Measurements from ENCODE around the gene CXXC5.
"Not testable (repeated sequence)": the region's sequence is repeated elsewhere in the genome, so short reads cannot be mapped to it uniquely, and the experiment has no call there.

CXXC5 gene

GRCh38 chr5:139713898-139714297, 65.7 kb downstream of the CXXC5 start:
- DNase-seq, result not testable (repeated sequence)

DNA sequence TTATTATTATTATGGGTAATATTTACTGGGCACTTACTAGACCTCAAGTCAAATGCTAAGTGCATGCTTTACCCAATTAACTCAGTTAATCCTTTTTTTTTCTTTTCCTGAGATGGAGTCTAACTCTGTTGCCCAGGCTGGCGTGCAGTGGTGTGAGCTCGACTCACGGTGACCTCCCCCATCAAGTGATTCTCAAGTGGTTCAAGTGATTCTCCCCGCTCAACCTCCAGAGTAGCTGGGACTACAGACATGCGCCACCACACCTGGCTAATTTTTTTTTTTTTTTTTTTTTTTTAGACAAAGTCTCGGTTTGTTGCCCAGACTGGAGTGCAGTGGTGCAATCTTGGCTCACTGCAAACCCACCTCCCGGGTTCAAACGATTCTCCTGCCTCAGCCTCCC, 69.1 kb downstream of the CXXC5 start:
- DNase-seq, result no peak

GRCh38 chr5:139718403-139718802, 70.3 kb downstream of the CXXC5 start:
- DNase-seq, result not testable (repeated sequence)

- DNase-seq, result not testable (repeated sequence)
These were observed 71.8 kb downstream of the CXXC5 start for GRCh38 chr5:139719970-139720369.

- DNase-seq, result no peak
These were observed 75.9 kb downstream of the CXXC5 start for GRCh38 chr5:139723986-139724587.

DNA sequence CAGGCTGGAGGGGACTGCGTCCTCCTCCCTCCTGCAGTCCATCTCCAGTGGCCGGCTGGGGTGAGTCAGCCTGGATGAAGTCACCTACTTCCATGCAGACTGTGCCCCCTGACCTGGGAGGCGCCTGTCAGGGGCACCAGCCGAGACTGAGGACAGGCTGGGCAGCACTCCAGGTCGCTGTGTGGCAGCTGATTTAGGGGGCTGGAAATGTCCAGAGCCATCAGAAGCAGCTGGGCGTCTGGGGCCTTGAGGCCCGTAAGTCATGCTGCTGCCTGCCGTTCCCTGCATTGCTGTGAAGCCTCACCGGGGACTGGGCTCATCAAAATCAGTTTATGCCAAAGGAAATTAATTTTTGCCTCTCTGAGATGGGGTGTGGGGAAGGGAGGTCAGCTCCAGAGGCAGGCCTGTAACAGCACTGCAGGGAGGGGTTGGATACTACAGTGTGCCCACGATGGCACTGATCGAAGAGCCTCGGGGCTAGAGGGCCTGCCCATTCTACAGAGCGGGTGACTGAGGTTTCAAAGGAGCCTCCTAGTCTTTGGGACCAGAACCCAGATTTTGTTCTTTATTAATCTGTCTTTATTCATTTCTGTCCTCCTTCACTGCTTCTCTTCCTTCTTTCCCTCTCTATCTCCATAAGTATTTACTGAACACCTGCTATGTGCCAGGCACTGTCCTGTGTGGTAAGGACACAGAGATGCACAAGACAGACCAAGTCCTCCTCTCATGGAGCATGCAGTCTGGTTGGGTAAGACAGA, 77.1 kb downstream of the CXXC5 start:
- no peak for DNase-seq

- no peak for DNase-seq
These were observed 78.1 kb downstream of the CXXC5 start for GRCh38 chr5:139726248-139726647.

DNA sequence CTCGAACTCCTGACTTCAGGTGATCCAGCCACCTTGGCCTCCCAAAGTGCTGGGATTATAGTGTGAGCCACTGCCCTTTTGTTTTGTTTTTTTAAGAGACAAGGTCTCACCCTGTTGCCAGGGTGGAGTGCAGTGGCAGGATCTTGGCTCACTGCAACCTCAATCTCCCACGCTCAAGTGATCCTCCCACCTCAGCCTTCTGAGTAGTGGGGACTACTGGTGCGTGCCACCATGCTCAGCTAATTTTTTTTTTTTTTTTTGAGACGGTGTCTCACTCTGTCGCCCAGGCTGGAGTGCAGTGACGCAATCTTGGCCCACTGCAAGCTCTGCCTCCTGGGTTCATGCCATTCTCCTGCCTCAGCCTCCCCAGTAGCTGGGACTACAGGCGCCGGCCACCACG, 79.5 kb downstream of the CXXC5 start:
- not testable (repeated sequence) for DNase-seq

- no peak for DNase-seq
These were observed 83.1 kb downstream of the CXXC5 start for GRCh38 chr5:139731281-139731680.

DNA sequence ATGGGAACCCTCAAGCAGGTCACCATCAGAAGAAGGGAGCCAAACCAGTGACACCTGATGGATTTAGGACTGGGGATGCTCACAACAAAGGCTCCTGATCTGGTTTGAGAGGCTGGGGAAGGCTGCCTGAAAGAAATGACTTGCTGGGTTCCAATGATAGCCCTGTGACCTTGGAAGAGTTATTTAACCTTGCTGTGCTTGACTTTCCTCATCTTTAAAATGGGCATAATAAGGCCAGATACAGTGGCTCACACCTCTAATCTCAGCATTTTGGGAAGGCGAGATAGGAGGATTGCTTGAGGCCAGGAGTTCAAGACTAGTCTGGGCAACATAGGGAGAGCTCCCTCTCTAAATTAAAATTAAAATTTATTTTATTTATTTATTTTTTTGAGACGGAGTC, 83.9 kb downstream of the CXXC5 start:
- no peak for DNase-seq

DNA sequence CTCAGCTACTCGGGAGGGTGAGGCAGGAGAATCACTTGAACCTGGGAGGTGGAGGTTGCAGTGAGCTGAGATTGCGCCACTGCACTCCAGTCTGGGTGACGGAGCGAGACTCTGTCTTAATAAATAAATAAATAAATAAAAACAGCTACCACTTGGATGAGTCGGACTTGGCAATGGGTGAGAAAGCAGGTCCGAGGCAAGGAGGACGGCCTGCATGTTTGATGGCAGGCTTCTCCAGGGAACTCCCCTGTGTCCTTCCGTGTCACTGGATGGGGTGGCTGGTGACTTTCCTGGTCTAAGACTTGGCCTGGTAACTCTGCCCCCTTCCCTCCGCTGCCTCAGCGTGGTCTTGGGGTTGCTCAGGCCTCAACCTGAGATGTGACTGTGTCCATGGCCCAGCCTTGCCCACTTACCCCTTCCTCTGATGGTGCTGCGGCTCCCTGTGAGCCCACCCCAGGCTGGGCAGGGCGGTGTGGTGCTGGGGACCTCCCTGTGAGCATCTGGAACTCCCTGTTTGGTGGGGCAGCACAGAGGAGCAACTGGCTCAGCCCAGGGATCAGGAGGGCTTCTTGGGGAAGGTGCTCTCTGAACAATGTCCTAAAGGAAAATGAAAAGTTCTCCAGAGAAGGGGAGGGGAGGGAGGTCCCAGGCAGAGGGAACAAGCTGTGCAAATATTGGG, 85.0 kb downstream of the CXXC5 start:
- DNase-seq, result no peak

Measured in activated CD4-positive, alpha-beta T cell treated with anti-CD3 and anti-CD28 coated beads, Interleukin-10, Interleukin-2, amounts not matched to agents 100 ng/mL and 50 ng/mL, durations not matched to agents 16 hours and 8 hours (primary cell).